OCI-LY3 (cell line): ENCODE measurements around the gene SAMD8.
"Not testable (repeated sequence)": the region's sequence is repeated elsewhere in the genome, so short reads cannot be mapped to it uniquely, and the experiment has no call there.

Experiments used
- CTCF ChIP-seq: fragments of 200-600, 300-600 bp; sonication (generic); IDR thresholded peaks from 2 replicates; pipeline ENCODE4 v1.5.1; 2014; ENCODE audit warnings: antibody characterized with exemption, low read length, low read depth
- EZH2phosphoT487 ChIP-seq: fragments of 200-600 bp; shearing (Covaris generic); IDR thresholded peaks from 2 replicates; pipeline ENCODE4 v1.6.1; 2018; ENCODE audit warnings: antibody characterized with exemption, mixed run types, low read depth

- TF ChIP-seq CTCF, EZH2phosphoT487: not testable (repeated sequence)
These were observed 22.2 kb downstream of the SAMD8 start for GRCh38 chr10:75133701-75134100.
